GM19395 (cell line): Measurements from ENCODE around the gene TMPRSS9.
"Not testable (repeated sequence)": the region's sequence is repeated elsewhere in the genome, so short reads cannot be mapped to it uniquely, and the experiment has no call there.

ENCODE experiments used
- ATAC-seq: cut with Tn5 transposase; IDR thresholded peaks from one replicate; pipeline ENCODE4 v1.9.1; 2021; ENCODE audit warnings: mild to moderate bottlenecking, moderate library complexity; ENCODE audit not compliant: unreplicated experiment

Gene TMPRSS9

GRCh38 chr19:2387367-2388288 is 27.6 kb downstream of the TMPRSS9 start:
- no peak for ATAC-seq

- no peak for ATAC-seq
Measured at GRCh38 chr19:2389594-2389993, 29.5 kb downstream of the TMPRSS9 start.

DNA sequence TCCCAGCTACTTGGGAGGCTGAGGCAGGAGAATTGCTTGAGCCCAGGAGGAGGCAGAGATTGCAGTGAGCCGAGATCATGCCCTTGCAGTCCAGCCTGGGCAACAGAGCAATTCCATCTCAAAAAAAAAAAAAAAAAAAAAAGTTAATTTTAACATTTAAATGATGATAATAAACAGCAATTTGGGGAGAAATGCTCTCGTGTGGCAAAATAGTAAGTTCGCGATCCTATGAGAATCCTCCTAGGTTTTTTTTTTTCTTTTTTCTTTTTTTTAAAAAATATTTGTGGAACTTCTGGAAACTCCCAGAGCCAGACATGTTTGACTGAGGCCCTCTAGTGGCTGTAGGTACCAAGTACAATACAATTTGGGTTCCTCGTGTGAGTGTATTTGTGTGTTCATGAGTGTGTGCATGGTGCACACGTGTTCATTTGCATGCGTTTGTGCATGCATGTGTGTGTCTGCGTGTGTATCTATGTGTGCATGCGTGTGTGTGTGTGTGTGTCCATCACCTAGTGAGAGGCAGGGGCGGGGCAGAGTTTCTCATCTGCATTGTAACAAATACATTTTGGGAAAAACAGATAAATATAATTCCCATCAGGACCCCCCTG is 31.2 kb downstream of the TMPRSS9 start:
- no peak for ATAC-seq

GRCh38 chr19:2392366-2392765 is 32.3 kb downstream of the TMPRSS9 start:
- no peak for ATAC-seq

GRCh38 chr19:2392899-2393298 is 32.8 kb downstream of the TMPRSS9 start:
- ATAC-seq, result not testable (repeated sequence)

GRCh38 chr19:2394054-2394441 is 34.0 kb downstream of the TMPRSS9 start:
- ATAC-seq, result no peak

- no peak for ATAC-seq
Measured at GRCh38 chr19:2394442-2395292, 34.6 kb downstream of the TMPRSS9 start.

DNA sequence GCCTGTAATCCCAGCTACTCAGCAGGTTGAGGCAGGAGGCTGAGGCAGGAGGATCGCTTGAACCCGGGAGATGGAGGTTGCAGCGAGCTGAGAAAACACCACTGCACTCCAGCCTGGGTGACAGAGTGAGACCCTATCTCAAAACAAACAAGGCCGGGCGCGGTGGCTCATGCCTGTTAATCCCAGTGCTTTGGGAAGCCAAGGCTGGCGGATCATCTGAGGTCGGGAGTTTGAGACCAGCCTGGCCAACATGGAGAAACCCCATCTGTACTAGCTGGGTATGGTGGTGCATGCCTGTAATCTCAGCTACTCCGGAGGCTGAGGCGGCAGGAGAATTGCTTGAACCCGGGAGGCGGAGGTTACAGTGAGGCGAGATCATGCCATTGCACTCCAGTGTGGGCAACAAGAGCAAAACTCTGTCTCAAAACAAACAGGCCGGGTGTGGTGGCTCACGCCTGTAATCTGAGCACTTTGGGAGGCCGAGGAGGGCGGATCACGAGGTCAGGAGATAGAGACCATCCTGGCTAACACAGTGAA is 35.3 kb downstream of the TMPRSS9 start:
- ATAC-seq, result not testable (repeated sequence)

DNA sequence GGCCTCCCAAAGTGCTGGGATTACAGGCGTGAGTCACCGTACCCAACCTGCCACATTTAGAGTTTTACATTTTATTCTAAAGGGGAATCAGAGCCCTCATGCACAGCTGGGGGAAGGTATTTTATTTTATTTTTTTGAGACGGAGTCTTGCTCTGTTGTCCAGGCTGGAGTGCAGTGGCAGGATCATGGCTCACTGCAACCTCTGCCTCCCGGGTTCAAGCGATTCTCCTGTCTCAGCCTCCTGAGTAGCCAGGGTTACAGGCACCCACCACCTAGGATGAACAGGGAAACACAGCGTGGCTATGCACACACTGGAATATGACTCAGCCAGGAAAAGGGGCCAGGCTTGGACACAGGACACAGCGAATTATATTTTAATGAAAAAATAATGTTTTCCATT is 37.1 kb downstream of the TMPRSS9 start:
- not testable (repeated sequence) for ATAC-seq

- ATAC-seq, result no peak
Measured at GRCh38 chr19:2398735-2399305, 38.8 kb downstream of the TMPRSS9 start.

DNA sequence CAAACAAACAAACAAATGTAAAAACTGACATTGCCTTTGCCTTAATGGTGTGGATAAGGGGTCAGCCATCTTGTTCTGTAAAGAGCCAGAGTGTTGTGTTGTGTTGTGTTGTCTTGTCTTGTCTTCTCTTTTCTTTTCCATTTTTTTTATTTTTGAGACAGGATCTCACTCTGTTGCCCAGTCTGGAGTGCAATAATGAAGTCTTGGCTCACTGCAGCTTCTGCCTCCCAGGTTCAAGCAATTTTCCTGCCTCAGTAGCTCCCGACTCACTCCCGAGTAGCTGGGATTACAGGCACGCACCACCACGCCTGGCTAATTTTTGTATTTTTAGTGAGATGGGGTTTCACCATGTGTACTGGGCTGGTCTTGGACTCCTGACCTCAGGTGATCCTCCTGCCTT is 39.5 kb downstream of the TMPRSS9 start:
- ATAC-seq, result no peak

DNA sequence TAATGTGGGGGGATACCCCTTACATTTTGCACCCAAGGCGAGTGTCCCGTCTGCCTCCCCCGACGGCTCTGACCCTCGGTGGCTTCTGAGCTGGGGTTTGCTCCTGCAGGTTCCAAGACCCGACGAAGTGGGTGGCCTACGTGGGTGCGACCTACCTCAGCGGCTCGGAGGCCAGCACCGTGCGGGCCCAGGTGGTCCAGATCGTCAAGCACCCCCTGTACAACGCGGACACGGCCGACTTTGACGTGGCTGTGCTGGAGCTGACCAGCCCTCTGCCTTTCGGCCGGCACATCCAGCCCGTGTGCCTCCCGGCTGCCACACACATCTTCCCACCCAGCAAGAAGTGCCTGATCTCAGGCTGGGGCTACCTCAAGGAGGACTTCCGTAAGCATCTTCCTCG is 48.2 kb downstream of the TMPRSS9 start:
- ATAC-seq, result no peak

- no peak for ATAC-seq
Measured at GRCh38 chr19:2409352-2409912, 49.4 kb downstream of the TMPRSS9 start.

DNA sequence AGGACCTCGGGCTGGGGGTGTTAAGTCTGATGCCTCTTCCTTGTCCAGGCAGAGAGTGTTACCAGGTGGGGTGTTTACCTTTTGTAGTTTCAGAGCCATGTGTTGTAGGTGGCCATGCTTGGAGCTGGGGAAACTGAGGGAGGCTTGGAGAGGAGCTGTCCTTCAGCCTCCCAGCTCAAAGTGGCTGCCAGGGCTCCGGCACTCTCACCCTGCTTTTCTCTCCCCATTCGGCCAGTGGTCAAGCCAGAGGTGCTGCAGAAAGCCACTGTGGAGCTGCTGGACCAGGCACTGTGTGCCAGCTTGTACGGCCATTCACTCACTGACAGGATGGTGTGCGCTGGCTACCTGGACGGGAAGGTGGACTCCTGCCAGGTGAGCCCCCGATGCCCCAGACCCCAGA is 50.0 kb downstream of the TMPRSS9 start:
- ATAC-seq, result no peak

GRCh38 chr19:2411709-2412108 is 51.6 kb downstream of the TMPRSS9 start:
- ATAC-seq, result no peak

- no peak for ATAC-seq
Measured at GRCh38 chr19:2412449-2412848, 52.4 kb downstream of the TMPRSS9 start.

GRCh38 chr19:2413159-2413558 is 53.1 kb downstream of the TMPRSS9 start:
- no peak for ATAC-seq

DNA sequence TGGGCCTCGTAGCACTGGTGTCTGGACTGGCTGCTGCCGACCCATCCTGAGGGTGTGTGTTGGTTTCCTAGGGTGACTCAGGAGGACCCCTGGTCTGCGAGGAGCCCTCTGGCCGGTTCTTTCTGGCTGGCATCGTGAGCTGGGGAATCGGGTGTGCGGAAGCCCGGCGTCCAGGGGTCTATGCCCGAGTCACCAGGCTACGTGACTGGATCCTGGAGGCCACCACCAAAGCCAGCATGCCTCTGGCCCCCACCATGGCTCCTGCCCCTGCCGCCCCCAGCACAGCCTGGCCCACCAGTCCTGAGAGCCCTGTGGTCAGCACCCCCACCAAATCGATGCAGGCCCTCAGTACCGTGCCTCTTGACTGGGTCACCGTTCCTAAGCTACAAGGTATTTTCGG is 53.6 kb downstream of the TMPRSS9 start:
- ATAC-seq, result no peak

DNA sequence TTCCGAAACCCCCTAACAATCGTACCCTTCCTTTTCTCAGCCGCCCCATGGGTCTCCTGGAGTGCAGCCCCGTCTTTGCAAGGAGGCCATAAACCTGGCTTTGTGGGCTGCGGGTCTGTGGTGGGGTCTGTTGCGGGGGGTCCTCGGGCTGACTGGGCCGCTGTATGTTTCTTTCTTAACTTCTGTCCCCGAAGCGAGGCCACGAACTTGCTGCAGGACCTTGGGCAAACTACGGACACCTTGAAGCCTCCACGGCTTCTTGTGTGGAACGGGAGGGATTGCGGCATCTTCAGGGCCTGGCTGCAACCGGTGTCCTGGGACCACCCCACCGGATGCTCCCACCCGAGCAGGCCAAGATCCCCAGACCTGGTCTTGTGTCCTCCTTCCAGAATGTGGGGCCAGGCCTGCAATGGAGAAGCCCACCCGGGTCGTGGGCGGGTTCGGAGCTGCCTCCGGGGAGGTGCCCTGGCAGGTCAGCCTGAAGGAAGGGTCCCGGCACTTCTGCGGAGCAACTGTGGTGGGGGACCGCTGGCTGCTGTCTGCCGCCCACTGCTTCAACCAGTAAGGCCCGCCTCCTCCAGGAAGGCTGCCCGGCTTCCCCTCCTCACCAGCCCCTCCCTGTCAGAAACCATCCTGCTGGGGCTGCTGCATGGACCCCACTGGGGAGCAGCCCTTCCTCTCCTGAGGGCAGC is 55.4 kb downstream of the TMPRSS9 start:
- no peak for ATAC-seq

- no peak for ATAC-seq
Measured at GRCh38 chr19:2415973-2416319, 55.9 kb downstream of the TMPRSS9 start.
